Measurements from ENCODE around the gene RARB. TPM values are rescaled to one million over a fixed set of nuclear protein-coding genes. Genes with fewer than 3 reads are reported as not detected.

The RARB gene
- total and polyA plus RNA-seq, 2 of the 13 experiments (the other 11 are each of a cell fraction or from before 2014, with no cell fraction given) = 0.16 TPM; not detected in 1

DNA sequence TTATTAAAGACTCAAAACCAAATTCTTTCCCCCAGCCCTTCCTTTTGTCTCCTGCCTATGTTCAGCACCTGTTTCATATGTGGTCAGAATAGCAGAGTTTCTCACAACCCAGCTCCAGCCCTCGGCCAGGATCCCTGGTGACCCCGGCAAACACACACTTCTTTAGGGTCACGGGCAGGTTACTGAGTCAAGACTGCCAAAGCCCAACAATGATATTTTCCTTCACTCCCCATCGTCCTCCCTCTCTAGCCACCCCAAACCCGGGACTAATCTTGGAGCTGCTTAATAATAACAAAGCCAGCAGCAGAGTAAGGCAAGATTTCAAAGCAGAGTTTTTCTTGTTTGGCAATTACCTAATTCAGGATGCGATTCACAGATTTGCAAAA is 25.5 kb downstream of the RARB start (continued):
- TF ChIP-seq AHDC1 (CRISPR knock-in tag; IDR thresholded peaks at IDR 0.05; ENCODE audit: borderline replicate concordance) = no peak
- no peak for TF ChIP-seq ZNF749 (CRISPR knock-in tag; IDR thresholded peaks at IDR 0.05; ENCODE audit: borderline replicate concordance)
- TF ChIP-seq PTBP1 (IDR thresholded peaks at IDR 0.05; ENCODE audit: low read depth, low read length, poor library complexity, severe bottlenecking) = no peak
- TF ChIP-seq ZMYM4 (CRISPR knock-in tag; IDR thresholded peaks at IDR 0.05) = no peak
- TF ChIP-seq NBN (conservative IDR thresholded peaks at IDR 0.05) = no peak
- no peak for TF ChIP-seq ZNF30 (CRISPR knock-in tag; IDR thresholded peaks at IDR 0.05)
- no peak for TF ChIP-seq NCOR1 (IDR thresholded peaks at IDR 0.05; ENCODE audit: borderline replicate concordance, low read length)
- no peak for TF ChIP-seq TBX2 (CRISPR knock-in tag; IDR thresholded peaks at IDR 0.05; ENCODE audit: borderline replicate concordance)
- TF ChIP-seq ZNF446 (CRISPR knock-in tag; IDR thresholded peaks at IDR 0.05) = no peak
- TF ChIP-seq ONECUT2 (CRISPR knock-in tag; IDR thresholded peaks at IDR 0.05) = no peak

Data from HepG2 (cell line).